ENCODE measurements around the gene ERG. TPM values are rescaled to one million over a fixed set of nuclear protein-coding genes. Genes with fewer than 3 reads are reported as not detected.
A peak's percentile ranks its signal among the peaks of the same experiment; 100 is the strongest.

The ERG gene
- total and polyA plus RNA-seq, 2 of the 13 experiments (the other 11 are each of a cell fraction or from before 2014, with no cell fraction given): not detected

DNA sequence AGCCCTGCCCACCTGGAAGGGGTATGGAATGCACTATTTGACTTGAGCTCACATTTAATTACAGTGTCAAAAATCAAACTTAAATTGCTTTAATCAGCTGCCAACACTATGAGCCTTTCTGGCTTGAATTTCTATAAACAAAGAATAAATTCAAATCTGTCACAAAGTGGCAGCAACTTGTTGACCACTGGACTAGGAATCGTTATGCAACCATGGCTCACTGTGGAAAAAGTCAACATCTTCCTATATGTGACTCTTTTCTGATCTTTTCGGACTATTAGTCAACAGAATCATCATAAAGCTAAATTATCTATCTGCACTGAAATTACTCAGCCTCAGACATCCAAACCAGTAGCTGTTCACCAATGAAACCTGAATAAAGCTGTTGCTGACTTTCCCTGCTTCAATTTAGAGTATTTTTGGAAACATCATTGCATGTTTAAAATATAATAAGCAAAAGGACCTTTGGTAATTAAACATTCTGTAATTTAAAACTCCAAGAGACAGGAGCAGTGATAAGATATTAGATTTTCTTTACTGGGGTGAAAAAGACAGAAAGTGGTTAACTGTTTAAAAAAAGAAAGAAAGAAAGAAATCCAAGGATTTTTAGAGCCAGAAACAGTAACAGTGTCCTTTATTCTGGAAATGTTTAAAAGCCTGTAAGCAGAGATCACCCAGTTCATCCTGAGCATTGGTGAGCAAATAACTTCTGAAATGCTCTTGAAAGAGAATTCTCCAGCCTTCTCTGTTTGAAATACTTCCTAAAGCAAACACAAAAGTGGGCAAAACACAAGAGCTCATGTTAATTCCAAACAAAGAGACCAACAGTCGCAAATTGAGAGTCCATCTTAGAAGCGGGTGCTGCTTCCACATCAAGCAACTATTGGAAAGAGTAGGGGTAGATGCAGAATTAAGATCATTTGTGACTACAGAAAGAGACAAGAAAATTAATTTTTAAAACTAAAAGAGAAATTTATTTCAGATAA is 26.2 kb upstream of the ERG start (continued):
- TF ChIP-seq ELF4 (CRISPR knock-in tag; IDR thresholded peaks at IDR 0.05; ENCODE audit: borderline replicate concordance) (no peak), ZNF839 (CRISPR knock-in tag; IDR thresholded peaks at IDR 0.05; ENCODE audit: borderline replicate concordance) (no peak), ZNF460 (CRISPR knock-in tag; IDR thresholded peaks at IDR 0.05; ENCODE audit: borderline replicate concordance) (no peak), YEATS4 (CRISPR knock-in tag; IDR thresholded peaks at IDR 0.05; ENCODE audit: borderline replicate concordance) (no peak), ZNF484 (CRISPR knock-in tag; IDR thresholded peaks at IDR 0.05; ENCODE audit: borderline replicate concordance, low read depth) (no peak), ZNF672 (CRISPR knock-in tag; IDR thresholded peaks at IDR 0.05) (no peak), SRF (IDR thresholded peaks at IDR 0.05; ENCODE audit: low read depth, low read length) (no peak), TEAD3 (CRISPR knock-in tag; optimal IDR thresholded peaks at IDR 0.05; ENCODE audit: borderline replicate concordance) (peak; percentile 43), ZNF841 (CRISPR knock-in tag; IDR thresholded peaks at IDR 0.05; ENCODE audit: borderline replicate concordance) (no peak), SPEN (CRISPR knock-in tag; IDR thresholded peaks at IDR 0.05; ENCODE audit: low read depth) (no peak)
- TF ChIP-seq, protein P1, sequence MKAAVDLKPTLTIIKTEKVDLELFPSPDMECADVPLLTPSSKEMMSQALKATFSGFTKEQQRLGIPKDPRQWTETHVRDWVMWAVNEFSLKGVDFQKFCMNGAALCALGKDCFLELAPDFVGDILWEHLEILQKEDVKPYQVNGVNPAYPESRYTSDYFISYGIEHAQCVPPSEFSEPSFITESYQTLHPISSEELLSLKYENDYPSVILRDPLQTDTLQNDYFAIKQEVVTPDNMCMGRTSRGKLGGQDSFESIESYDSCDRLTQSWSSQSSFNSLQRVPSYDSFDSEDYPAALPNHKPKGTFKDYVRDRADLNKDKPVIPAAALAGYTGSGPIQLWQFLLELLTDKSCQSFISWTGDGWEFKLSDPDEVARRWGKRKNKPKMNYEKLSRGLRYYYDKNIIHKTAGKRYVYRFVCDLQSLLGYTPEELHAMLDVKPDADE (CRISPR knock-in tag; IDR thresholded peaks at IDR 0.05): no peak
- TF ChIP-seq, protein P2, sequence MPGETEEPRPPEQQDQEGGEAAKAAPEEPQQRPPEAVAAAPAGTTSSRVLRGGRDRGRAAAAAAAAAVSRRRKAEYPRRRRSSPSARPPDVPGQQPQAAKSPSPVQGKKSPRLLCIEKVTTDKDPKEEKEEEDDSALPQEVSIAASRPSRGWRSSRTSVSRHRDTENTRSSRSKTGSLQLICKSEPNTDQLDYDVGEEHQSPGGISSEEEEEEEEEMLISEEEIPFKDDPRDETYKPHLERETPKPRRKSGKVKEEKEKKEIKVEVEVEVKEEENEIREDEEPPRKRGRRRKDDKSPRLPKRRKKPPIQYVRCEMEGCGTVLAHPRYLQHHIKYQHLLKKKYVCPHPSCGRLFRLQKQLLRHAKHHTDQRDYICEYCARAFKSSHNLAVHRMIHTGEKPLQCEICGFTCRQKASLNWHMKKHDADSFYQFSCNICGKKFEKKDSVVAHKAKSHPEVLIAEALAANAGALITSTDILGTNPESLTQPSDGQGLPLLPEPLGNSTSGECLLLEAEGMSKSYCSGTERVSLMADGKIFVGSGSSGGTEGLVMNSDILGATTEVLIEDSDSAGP (CRISPR knock-in tag; IDR thresholded peaks at IDR 0.05; ENCODE audit: borderline replicate concordance): no peak
- TF ChIP-seq, protein P3, sequence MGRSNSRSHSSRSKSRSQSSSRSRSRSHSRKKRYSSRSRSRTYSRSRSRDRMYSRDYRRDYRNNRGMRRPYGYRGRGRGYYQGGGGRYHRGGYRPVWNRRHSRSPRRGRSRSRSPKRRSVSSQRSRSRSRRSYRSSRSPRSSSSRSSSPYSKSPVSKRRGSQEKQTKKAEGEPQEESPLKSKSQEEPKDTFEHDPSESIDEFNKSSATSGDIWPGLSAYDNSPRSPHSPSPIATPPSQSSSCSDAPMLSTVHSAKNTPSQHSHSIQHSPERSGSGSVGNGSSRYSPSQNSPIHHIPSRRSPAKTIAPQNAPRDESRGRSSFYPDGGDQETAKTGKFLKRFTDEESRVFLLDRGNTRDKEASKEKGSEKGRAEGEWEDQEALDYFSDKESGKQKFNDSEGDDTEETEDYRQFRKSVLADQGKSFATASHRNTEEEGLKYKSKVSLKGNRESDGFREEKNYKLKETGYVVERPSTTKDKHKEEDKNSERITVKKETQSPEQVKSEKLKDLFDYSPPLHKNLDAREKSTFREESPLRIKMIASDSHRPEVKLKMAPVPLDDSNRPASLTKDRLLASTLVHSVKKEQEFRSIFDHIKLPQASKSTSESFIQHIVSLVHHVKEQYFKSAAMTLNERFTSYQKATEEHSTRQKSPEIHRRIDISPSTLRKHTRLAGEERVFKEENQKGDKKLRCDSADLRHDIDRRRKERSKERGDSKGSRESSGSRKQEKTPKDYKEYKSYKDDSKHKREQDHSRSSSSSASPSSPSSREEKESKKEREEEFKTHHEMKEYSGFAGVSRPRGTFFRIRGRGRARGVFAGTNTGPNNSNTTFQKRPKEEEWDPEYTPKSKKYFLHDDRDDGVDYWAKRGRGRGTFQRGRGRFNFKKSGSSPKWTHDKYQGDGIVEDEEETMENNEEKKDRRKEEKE (IDR thresholded peaks at IDR 0.05): no peak
- TF ChIP-seq, protein P4, sequence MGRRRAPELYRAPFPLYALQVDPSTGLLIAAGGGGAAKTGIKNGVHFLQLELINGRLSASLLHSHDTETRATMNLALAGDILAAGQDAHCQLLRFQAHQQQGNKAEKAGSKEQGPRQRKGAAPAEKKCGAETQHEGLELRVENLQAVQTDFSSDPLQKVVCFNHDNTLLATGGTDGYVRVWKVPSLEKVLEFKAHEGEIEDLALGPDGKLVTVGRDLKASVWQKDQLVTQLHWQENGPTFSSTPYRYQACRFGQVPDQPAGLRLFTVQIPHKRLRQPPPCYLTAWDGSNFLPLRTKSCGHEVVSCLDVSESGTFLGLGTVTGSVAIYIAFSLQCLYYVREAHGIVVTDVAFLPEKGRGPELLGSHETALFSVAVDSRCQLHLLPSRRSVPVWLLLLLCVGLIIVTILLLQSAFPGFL (CRISPR knock-in tag; IDR thresholded peaks at IDR 0.05): no peak
- TF ChIP-seq, protein P5, sequence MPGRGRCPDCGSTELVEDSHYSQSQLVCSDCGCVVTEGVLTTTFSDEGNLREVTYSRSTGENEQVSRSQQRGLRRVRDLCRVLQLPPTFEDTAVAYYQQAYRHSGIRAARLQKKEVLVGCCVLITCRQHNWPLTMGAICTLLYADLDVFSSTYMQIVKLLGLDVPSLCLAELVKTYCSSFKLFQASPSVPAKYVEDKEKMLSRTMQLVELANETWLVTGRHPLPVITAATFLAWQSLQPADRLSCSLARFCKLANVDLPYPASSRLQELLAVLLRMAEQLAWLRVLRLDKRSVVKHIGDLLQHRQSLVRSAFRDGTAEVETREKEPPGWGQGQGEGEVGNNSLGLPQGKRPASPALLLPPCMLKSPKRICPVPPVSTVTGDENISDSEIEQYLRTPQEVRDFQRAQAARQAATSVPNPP (CRISPR knock-in tag; IDR thresholded peaks at IDR 0.05): no peak
- TF ChIP-seq, protein P6, sequence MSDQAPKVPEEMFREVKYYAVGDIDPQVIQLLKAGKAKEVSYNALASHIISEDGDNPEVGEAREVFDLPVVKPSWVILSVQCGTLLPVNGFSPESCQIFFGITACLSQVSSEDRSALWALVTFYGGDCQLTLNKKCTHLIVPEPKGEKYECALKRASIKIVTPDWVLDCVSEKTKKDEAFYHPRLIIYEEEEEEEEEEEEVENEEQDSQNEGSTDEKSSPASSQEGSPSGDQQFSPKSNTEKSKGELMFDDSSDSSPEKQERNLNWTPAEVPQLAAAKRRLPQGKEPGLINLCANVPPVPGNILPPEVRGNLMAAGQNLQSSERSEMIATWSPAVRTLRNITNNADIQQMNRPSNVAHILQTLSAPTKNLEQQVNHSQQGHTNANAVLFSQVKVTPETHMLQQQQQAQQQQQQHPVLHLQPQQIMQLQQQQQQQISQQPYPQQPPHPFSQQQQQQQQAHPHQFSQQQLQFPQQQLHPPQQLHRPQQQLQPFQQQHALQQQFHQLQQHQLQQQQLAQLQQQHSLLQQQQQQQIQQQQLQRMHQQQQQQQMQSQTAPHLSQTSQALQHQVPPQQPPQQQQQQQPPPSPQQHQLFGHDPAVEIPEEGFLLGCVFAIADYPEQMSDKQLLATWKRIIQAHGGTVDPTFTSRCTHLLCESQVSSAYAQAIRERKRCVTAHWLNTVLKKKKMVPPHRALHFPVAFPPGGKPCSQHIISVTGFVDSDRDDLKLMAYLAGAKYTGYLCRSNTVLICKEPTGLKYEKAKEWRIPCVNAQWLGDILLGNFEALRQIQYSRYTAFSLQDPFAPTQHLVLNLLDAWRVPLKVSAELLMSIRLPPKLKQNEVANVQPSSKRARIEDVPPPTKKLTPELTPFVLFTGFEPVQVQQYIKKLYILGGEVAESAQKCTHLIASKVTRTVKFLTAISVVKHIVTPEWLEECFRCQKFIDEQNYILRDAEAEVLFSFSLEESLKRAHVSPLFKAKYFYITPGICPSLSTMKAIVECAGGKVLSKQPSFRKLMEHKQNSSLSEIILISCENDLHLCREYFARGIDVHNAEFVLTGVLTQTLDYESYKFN (CRISPR knock-in tag; conservative IDR thresholded peaks at IDR 0.05): peak; percentile 85

Measured in HepG2 (cell line).